Stimulated activated naive CD4-positive, alpha-beta T cell (primary cell): ENCODE data around the gene PTPRR.
A peak's percentile ranks its signal among the peaks of the same experiment; 100 is the strongest.

Experiments used
- DNase-seq, 6 experiments: peaks; one replicate each; lab custom pipeline; 2025; lab: John Stamatoyannopoulos, UW

The PTPRR gene

DNA sequence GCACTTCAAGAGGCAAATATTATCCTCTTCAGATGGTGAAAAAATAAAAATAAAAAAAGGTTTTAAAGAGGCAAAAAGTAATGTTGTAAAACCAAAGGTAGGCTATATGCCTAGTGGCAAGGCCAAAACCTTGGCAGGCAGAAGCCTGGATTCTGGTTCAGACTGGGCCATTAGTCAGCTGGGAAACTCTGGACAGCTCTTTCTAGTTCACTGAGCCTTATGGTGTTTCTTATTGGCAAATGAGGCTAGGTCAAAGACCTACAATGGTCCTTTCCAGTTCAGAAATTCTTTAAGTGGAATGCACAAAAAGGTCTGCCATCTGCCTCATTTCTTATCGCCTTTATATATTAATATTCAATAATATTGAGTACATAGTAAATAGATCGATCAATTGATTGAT lies 327.9 kb downstream of the PTPRR start:
- no peak for DNase-seq

DNA sequence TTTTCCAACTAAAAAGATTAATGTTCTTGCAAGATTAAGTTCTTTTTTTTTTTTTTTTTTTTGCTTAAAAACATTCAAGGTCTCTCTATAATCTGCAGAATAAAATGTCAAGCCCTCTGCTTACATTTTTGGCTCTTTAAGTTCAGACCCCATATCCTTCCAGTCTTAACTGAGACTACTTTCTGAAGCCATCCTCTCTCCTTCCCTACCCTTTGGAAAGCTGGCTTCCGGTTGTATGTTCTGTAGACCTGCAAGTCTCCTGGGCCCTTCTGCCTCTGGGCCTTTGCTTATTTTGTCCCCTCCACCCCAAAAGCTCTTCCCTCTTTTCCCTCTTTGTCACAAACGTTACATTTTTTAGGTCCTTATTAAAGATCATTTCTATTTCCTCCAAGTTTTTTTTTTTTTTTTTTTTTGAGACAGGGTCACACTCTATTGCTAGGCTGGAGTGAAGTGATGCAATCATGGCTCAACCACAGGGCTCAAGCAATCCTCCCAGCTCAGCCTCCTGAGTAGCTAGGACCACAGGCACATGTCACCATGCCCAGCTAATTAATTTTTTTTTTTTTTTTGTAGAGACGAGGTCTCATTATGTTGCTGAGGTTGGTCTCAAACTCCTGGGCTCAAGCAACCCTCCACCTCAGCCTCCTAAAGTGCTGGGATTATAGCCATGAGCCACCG lies 329.9 kb downstream of the PTPRR start:
- no peak for DNase-seq

DNA sequence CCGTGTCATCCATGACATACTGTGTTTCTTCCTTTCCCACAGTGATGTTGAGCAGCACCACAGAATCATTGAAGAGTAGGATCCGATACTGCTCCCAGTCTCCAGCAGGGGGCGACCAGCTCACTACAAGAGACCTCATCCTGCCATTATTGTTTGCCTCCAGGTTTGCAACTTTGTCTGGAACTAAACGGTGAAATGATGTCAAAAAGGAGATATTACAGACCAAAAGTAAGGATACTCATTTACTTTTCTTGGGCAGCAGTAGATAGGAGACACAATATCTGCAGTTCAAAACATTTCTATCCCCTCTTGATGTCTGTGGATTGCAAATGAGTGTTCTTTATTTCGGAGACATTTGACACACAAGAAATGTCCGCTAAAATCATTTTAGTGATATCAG lies 330.5 kb downstream of the PTPRR start:
- peak in 4 of 6 experiments; percentile 4 to 31 (median 11) for DNase-seq
